ENCODE data around the gene ZNF200.

ZNF200 gene

DNA sequence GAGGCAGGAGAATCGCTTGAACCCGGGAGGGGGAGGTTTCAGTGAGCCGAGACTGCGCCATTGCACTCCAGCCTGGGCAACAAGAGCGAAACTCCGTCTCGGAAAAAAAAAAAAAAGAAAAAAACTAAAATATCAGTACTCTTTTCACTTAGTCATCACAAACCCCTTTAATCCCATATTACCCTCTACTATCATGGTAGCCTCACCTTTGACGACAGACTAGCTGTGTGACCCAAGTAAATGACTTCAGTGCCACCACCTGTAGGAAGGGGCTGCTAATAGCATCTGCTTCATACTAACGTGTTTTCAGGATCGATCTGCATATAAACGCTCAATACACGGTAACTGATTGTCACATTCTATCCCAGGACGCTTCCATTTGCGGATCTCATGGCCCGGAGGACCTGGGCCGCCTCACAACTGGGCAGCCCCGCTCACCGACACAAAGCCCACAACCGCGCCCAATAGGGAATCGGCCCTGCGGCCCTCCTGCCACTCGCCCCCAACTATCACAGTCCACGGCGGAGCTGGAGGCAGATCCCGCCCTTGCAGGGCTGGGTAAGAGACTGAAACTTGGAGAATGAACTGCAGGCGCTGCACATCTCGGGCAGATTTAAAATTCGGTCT, 47.3 kb upstream of the ZNF200 start:
- TF ChIP-seq, protein P1, sequence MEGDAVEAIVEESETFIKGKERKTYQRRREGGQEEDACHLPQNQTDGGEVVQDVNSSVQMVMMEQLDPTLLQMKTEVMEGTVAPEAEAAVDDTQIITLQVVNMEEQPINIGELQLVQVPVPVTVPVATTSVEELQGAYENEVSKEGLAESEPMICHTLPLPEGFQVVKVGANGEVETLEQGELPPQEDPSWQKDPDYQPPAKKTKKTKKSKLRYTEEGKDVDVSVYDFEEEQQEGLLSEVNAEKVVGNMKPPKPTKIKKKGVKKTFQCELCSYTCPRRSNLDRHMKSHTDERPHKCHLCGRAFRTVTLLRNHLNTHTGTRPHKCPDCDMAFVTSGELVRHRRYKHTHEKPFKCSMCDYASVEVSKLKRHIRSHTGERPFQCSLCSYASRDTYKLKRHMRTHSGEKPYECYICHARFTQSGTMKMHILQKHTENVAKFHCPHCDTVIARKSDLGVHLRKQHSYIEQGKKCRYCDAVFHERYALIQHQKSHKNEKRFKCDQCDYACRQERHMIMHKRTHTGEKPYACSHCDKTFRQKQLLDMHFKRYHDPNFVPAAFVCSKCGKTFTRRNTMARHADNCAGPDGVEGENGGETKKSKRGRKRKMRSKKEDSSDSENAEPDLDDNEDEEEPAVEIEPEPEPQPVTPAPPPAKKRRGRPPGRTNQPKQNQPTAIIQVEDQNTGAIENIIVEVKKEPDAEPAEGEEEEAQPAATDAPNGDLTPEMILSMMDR (conservative IDR thresholded peaks at IDR 0.05; ENCODE audit: low read length), result no peak
- no peak for TF ChIP-seq EZH2phosphoT487 (IDR thresholded peaks at IDR 0.05; ENCODE audit: borderline replicate concordance)
- no peaks in the 10 kb centered on the region for H3F3A ChIP-seq (ENCODE audit: low read depth)

GRCh38 chr16:3281222-3281820, 46.4 kb upstream of the ZNF200 start:
- TF ChIP-seq EZH2phosphoT487 (IDR thresholded peaks at IDR 0.05; ENCODE audit: borderline replicate concordance), result no peak
- TF ChIP-seq, protein P1 (conservative IDR thresholded peaks at IDR 0.05; ENCODE audit: low read length), result no peak
- no peaks in the 10 kb centered on the region for H3K9me3 ChIP-seq (ENCODE audit: insufficient read depth, low read depth, low read length)
- H2AFZ ChIP-seq (ENCODE audit: low read length), result no peak overlapping the region
- no peaks in the 10 kb centered on the region for H3K36me3 ChIP-seq (ENCODE audit: insufficient read depth, low read length)
- peaks cover 30% of the 10 kb centered on the region for H3K79me2 ChIP-seq (ENCODE audit: insufficient read depth, low read length)
- peak overlapping the region; percentile 76 for H3K4me2 ChIP-seq (ENCODE audit: low read depth, low read length, poor library complexity, severe bottlenecking)
- H3K27me3 ChIP-seq (ENCODE audit: insufficient read depth, low read length, poor library complexity, severe bottlenecking), result no peaks in the 10 kb centered on the region
- no peaks in the 10 kb centered on the region for H3K4me1 ChIP-seq (ENCODE audit: insufficient read depth, low read length, poor library complexity, severe bottlenecking)
- no peaks in the 10 kb centered on the region for H3K9me2 ChIP-seq (replicated peaks; ENCODE audit: low read depth, low read length)
- no peaks in the 10 kb centered on the region for H3F3A ChIP-seq (ENCODE audit: low read depth)
- H3K9ac ChIP-seq (ENCODE audit: low read depth, low read length, poor library complexity, severe bottlenecking), result no peak overlapping the region
- H3K4me3 ChIP-seq (ENCODE audit: low read length, poor library complexity, severe bottlenecking), result peak overlapping the region; percentile 89
- H4K20me1 ChIP-seq (ENCODE audit: insufficient read depth, low read length, poor library complexity, severe bottlenecking), result peaks cover 15% of the 10 kb centered on the region

More for the DNA sequence above, 47.3 kb upstream of the ZNF200 start:
- H3K4me2 ChIP-seq (ENCODE audit: low read depth, low read length, poor library complexity, severe bottlenecking), result peak overlapping the region; percentile 76
- H3K9me3 ChIP-seq (ENCODE audit: insufficient read depth, low read depth, low read length), result no peaks in the 10 kb centered on the region
- H3K9me2 ChIP-seq (replicated peaks; ENCODE audit: low read depth, low read length), result no peaks in the 10 kb centered on the region
- peak overlapping the region; percentile 89 for H3K4me3 ChIP-seq (ENCODE audit: low read length, poor library complexity, severe bottlenecking)
- H3K9ac ChIP-seq (ENCODE audit: low read depth, low read length, poor library complexity, severe bottlenecking), result peak overlapping the region; percentile 92
- H3K27me3 ChIP-seq (ENCODE audit: insufficient read depth, low read length, poor library complexity, severe bottlenecking), result no peaks in the 10 kb centered on the region
- peak overlapping the region; percentile 83 for H2AFZ ChIP-seq (ENCODE audit: low read length)
- H3K79me2 ChIP-seq (ENCODE audit: insufficient read depth, low read length), result peaks cover 38% of the 10 kb centered on the region
- no peaks in the 10 kb centered on the region for H3K4me1 ChIP-seq (ENCODE audit: insufficient read depth, low read length, poor library complexity, severe bottlenecking)
- no peaks in the 10 kb centered on the region for H3K36me3 ChIP-seq (ENCODE audit: insufficient read depth, low read length)
- H4K20me1 ChIP-seq (ENCODE audit: insufficient read depth, low read length, poor library complexity, severe bottlenecking), result peaks cover 15% of the 10 kb centered on the region

DNA sequence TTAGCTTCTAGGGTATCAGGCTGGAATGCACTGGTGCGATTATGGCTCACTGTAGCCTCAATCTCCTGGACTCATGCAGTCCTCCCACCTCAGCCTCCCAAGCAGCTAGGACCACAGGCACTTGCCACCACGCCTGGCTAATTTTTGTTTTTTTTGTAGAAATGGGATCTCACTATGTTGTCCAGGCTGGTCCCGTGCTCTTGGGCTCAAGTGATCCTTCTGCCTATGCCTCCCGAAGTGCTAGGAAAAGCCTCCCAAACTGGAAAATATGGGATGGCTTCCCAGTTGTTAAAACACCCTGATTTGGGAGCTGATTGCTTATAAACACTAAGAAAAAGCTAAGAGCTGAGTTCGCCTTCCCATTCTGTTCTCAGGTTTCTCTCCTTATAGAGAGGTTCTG, 41.7 kb upstream of the ZNF200 start:
- Histone ChIP-seq H3F3A (ENCODE audit: low read depth) (no peaks in the 10 kb centered on the region), H3K9me2 (replicated peaks; ENCODE audit: low read depth, low read length) (no peaks in the 10 kb centered on the region), H3K27me3 (ENCODE audit: insufficient read depth, low read length, poor library complexity, severe bottlenecking) (no peaks in the 10 kb centered on the region), H2AFZ (ENCODE audit: low read length) (no peak overlapping the region), H3K4me2 (ENCODE audit: low read depth, low read length, poor library complexity, severe bottlenecking) (no peak overlapping the region), H3K9me3 (ENCODE audit: insufficient read depth, low read depth, low read length) (no peaks in the 10 kb centered on the region), H4K20me1 (ENCODE audit: insufficient read depth, low read length, poor library complexity, severe bottlenecking) (no peaks in the 10 kb centered on the region), H3K9ac (ENCODE audit: low read depth, low read length, poor library complexity, severe bottlenecking) (no peak overlapping the region), H3K4me3 (ENCODE audit: low read length, poor library complexity, severe bottlenecking) (no peak overlapping the region), H3K79me2 (ENCODE audit: insufficient read depth, low read length) (no peaks in the 10 kb centered on the region), H3K36me3 (ENCODE audit: insufficient read depth, low read length) (no peaks in the 10 kb centered on the region), H3K4me1 (ENCODE audit: insufficient read depth, low read length, poor library complexity, severe bottlenecking) (no peaks in the 10 kb centered on the region)
- TF ChIP-seq, protein P1 (conservative IDR thresholded peaks at IDR 0.05; ENCODE audit: low read length), result no peak
- TF ChIP-seq EZH2phosphoT487 (IDR thresholded peaks at IDR 0.05; ENCODE audit: borderline replicate concordance), result no peak
